Keratinocyte (primary cell): ENCODE data around the gene TCP11.

Experiments used
- CTCF ChIP-seq, 3 experiments: IDR thresholded peaks in 1 of 3; conservative IDR thresholded peaks in 1 of 3; optimal IDR thresholded peaks in 1 of 3; 2 replicates in 2 of 3; 3 replicates in 1 of 3; pipeline versions ENCODE3 to v1.5.1; 2011; ENCODE audit warnings: low read length in 3 of 3, mild to moderate bottlenecking in 3 of 3, moderate library complexity in 2 of 3, control low read depth in 1 of 3, inconsistent platforms in 1 of 3; ENCODE audit not compliant: insufficient read depth in 2 of 3; ENCODE audit errors: extremely low read depth in 1 of 3
- EZH2 ChIP-seq: IDR thresholded peaks from one replicate; pipeline ENCODE4 v1.6.1; 2012; ENCODE audit warnings: inconsistent platforms, mild to moderate bottlenecking, low read length, moderate library complexity

- TF ChIP-seq CTCF (optimal IDR thresholded peaks at IDR 0.05 in 1 of 3, IDR thresholded peaks at IDR 0.05 in 1 of 3, conservative IDR thresholded peaks at IDR 0.05 in 1 of 3; ENCODE audit: extremely low read depth in 1 of 3, insufficient read depth in 2 of 3, low read length in 3 of 3) (no peak), EZH2 (no peak)
Measured at GRCh38 chr6:35128496-35128895, 12.6 kb downstream of the TCP11 start.
